Mucosa of stomach (tissue), 1 donor: ENCODE measurements around the gene POLR1E.

Experiments
- H3K27me3 ChIP-seq: one replicate; pipeline ENCODE4 v1.7.0; 2013; ENCODE audit warnings: mild to moderate bottlenecking, low read length; ENCODE audit not compliant: control insufficient read depth, insufficient read depth
- H3K36me3 ChIP-seq: one replicate; pipeline ENCODE4 v1.7.0; 2013; ENCODE audit warnings: low read length; ENCODE audit not compliant: control insufficient read depth, insufficient read depth
- H3K4me1 ChIP-seq: one replicate; pipeline ENCODE4 v1.7.0; 2013; ENCODE audit warnings: mild to moderate bottlenecking, low read length; ENCODE audit not compliant: control insufficient read depth, insufficient read depth
- H3K4me3 ChIP-seq: one replicate; pipeline ENCODE4 v1.7.0; 2013; ENCODE audit warnings: low read length
- H3K9ac ChIP-seq: one replicate; pipeline ENCODE4 v1.7.0; 2013; ENCODE audit warnings: mild to moderate bottlenecking, low read length, moderate library complexity
- H3K9me3 ChIP-seq: one replicate; pipeline ENCODE4 v1.7.0; 2013; ENCODE audit warnings: mild to moderate bottlenecking, low read length, moderate library complexity; ENCODE audit not compliant: control insufficient read depth
- donor health status: Pancreatic carcinoma.

POLR1E gene

GRCh38 chr9:37531699-37532098 lies 46.0 kb downstream of the POLR1E start:
- no peak overlapping the region for H3K9ac ChIP-seq
- H3K4me3 ChIP-seq, result no peak overlapping the region
- H3K27me3 ChIP-seq, result no peaks in the 10 kb centered on the region
- H3K4me1 ChIP-seq, result no peaks in the 10 kb centered on the region
- H3K36me3 ChIP-seq, result no peaks in the 10 kb centered on the region
- no peaks in the 10 kb centered on the region for H3K9me3 ChIP-seq

DNA sequence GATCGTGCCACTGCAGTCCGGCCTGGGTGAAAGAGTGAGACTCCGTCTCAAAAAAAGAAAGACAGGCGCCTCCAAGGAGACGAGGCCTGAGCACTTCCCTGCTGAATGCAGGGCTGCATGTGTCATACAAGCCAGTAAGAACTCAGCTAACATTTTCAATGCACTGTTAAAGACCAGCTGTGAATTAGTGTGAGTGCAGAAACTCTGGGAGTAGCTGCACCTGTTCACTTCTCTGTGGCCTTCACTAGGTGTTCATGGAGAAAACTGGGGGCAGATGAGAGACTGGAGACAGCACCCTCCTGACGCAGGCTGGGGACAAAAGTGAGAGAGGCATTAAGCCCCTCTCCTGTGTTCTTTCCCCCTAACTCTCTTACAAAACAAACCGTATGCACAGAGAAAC lies 48.7 kb downstream of the POLR1E start:
- H3K27me3 ChIP-seq, result no peaks in the 10 kb centered on the region
- no peaks in the 10 kb centered on the region for H3K36me3 ChIP-seq

DNA sequence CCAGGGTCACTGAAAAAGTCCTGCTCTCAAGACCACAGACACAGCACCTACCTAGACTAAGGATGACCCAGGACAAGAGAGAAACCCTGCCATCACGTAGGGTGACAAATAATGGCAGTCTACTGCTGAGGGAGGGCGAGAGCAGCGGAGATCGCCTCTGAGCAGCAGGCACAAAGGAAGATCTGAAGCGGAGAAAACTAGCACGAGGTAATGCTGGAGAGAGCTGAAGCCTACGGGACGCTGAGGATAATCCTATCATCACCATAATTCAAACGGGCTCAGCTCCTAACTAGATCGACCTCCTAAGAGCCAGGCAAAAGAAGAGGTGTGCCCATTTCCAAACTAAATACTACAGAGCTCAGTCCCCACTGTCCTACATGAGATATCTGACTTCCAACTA lies 49.2 kb downstream of the POLR1E start:
- no peaks in the 10 kb centered on the region for H3K9me3 ChIP-seq
- H3K4me1 ChIP-seq, result no peaks in the 10 kb centered on the region
- H3K36me3 ChIP-seq, result no peaks in the 10 kb centered on the region
- no peak overlapping the region for H3K9ac ChIP-seq
- H3K27me3 ChIP-seq, result no peaks in the 10 kb centered on the region
- no peak overlapping the region for H3K4me3 ChIP-seq

More for the DNA sequence above, 48.7 kb downstream of the POLR1E start:
- H3K4me3 ChIP-seq, result no peak overlapping the region
- no peaks in the 10 kb centered on the region for H3K4me1 ChIP-seq
- no peaks in the 10 kb centered on the region for H3K9me3 ChIP-seq
- H3K9ac ChIP-seq, result no peak overlapping the region

DNA sequence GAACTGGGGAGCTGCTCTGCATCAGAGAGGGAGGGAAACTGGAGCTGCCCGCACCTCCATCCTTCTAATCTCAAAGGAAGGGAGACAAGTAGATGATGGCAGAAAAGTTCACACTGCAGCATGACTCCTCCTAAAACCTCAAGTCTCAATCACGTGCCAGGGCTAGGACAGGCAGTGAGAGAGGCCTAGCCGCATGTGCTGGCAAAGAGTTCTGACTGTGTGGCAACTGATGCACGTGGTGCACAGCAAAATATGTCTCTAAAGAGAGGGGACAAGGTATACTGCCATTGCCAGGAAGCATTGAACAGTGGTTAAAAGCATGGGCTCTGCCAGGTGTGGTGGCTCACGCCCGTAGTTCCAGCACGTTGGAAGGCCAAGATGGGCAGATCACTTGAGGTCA lies 52.4 kb downstream of the POLR1E start:
- peaks cover 11% of the 10 kb centered on the region for H3K4me1 ChIP-seq
- no peaks in the 10 kb centered on the region for H3K36me3 ChIP-seq
- no peaks in the 10 kb centered on the region for H3K9me3 ChIP-seq
- no peak overlapping the region for H3K4me3 ChIP-seq
- no peaks in the 10 kb centered on the region for H3K27me3 ChIP-seq
- H3K9ac ChIP-seq, result no peak overlapping the region

- Histone ChIP-seq H3K4me1 (peaks cover 11% of the 10 kb centered on the region), H3K4me3 (no peak overlapping the region), H3K27me3 (no peaks in the 10 kb centered on the region), H3K9ac (no peak overlapping the region), H3K9me3 (no peaks in the 10 kb centered on the region), H3K36me3 (no peaks in the 10 kb centered on the region)
Measured at GRCh38 chr9:37539634-37540033, 53.9 kb downstream of the POLR1E start.

DNA sequence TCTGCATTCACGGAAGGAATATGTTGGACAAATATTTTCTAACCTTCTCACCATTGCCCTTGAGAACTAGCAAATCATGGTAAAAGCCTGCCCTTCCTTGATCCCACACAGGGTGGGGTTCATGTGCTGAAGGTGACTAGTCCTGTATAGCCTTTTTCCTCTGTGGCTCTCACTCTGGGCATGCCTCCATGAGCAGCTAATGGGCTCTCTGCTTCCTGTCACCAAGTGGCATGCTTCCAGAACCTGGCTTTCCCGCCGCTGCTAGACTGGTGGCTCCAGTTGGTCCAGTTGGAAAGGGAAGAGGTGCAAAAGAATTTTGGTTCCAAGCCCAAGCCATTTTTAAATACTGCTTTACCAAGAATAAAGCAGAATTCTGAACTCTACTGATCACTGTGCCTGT lies 54.9 kb downstream of the POLR1E start:
- Histone ChIP-seq H3K36me3 (no peaks in the 10 kb centered on the region), H3K27me3 (no peaks in the 10 kb centered on the region), H3K9me3 (no peaks in the 10 kb centered on the region), H3K9ac (no peak overlapping the region), H3K4me1 (peaks cover 11% of the 10 kb centered on the region), H3K4me3 (no peak overlapping the region)

DNA sequence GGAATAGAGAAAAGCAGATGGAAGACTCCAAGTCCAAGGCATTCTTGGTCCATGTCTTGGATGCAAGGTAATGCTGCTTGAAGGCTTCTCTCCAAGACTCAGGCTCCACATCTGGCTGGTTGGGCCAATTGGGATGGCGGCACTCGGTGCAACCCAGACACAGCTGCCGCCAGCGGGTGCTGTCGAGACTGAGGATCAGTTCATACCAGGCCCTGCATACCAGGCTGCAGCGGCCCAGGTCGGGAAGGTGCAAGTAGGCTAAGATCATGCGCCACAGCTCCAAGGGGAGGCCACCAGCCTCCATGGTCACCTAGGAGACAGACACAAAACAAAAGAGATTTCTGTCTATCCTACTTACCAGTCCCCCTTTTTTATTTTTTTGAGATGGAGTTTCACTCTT lies 55.7 kb downstream of the POLR1E start:
- Histone ChIP-seq H3K9ac (no peak overlapping the region), H3K9me3 (no peaks in the 10 kb centered on the region), H3K4me3 (no peak overlapping the region), H3K27me3 (no peaks in the 10 kb centered on the region), H3K36me3 (no peaks in the 10 kb centered on the region), H3K4me1 (peaks cover 11% of the 10 kb centered on the region)

DNA sequence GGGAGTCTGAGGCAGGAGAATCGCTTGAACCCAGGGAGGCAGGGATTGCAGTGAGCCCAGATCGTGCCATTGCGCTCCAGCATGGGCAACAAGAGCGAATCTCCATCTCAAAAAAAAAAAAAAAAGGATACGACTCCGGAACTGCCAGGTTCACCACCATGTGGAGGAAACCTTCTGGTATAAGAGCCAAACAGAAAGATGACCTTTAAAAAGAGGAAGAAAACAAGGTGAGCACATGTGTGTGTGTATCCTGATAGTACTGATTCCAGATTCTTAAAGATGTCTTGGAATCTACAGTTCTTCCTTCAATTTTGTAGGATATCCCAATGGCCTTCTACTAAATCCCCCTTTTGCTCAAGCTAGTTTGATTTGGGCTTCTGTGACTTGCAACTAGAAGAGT lies 56.7 kb downstream of the POLR1E start:
- Histone ChIP-seq H3K4me1 (peaks cover 11% of the 10 kb centered on the region), H3K36me3 (no peaks in the 10 kb centered on the region), H3K4me3 (no peak overlapping the region), H3K9me3 (no peaks in the 10 kb centered on the region), H3K27me3 (no peaks in the 10 kb centered on the region), H3K9ac (no peak overlapping the region)

GRCh38 chr9:37542895-37543294 lies 57.1 kb downstream of the POLR1E start:
- Histone ChIP-seq H3K9ac (no peak overlapping the region), H3K27me3 (no peaks in the 10 kb centered on the region), H3K4me3 (no peak overlapping the region), H3K9me3 (no peaks in the 10 kb centered on the region), H3K36me3 (no peaks in the 10 kb centered on the region), H3K4me1 (peaks cover 11% of the 10 kb centered on the region)

DNA sequence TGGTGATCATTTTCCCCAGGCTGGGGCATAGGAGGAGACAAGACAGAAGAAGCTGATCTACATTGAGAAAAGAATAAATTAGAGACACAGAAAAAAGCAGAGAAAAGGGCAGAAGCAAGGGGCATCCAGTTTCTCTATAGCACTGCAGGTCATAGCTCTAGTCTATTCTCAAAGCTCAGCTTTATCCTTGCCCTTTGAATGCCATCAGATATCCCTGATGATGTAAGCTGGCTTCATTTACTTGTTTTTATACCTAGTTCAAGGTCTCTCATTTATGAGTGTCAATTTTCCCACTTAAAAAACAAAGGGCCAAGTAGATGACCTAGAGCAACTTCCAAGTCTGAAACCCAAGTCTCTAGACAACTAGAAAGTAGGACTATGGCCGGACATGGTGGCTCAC lies 57.7 kb downstream of the POLR1E start:
- Histone ChIP-seq H3K9me3 (no peaks in the 10 kb centered on the region), H3K4me1 (peaks cover 11% of the 10 kb centered on the region), H3K9ac (no peak overlapping the region)

DNA sequence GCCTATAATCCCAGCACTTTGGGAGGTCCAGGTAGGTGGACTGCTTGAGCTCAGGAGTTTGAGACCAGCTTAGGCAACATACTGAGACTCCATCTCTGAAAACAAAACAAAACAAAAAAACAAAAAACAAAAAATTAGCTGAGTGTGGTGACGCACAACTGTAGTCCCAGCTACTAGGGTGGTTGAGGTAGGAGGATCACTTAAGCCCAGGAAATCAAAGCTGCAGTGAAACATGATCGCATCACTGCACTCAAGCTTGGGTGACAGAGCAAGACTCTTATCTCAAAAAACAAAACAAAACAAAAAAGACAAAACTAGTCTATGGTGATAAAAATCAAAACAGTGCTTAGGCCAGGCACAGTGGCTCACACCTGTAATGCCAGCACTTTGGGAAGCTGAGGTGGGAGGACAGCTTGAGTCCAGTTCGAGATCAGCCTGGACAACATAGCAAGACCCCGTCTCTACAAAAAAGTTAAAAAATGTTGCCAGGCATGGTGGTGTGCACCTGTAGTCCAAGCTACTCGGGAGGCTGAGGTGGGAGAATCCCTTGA lies 61.7 kb downstream of the POLR1E start:
- Histone ChIP-seq H3K27me3 (no peaks in the 10 kb centered on the region), H3K4me3 (no peak overlapping the region), H3K9ac (no peak overlapping the region), H3K9me3 (no peaks in the 10 kb centered on the region), H3K4me1 (no peaks in the 10 kb centered on the region), H3K36me3 (no peaks in the 10 kb centered on the region)

More for the DNA sequence above, 57.7 kb downstream of the POLR1E start:
- Histone ChIP-seq H3K27me3 (no peaks in the 10 kb centered on the region), H3K36me3 (no peaks in the 10 kb centered on the region), H3K4me3 (no peak overlapping the region)

- Histone ChIP-seq H3K4me3 (no peak overlapping the region), H3K36me3 (no peaks in the 10 kb centered on the region), H3K9ac (no peak overlapping the region), H3K9me3 (no peaks in the 10 kb centered on the region), H3K27me3 (no peaks in the 10 kb centered on the region), H3K4me1 (no peaks in the 10 kb centered on the region)
Measured at GRCh38 chr9:37549527-37549926, 63.8 kb downstream of the POLR1E start.

- no peaks in the 10 kb centered on the region for H3K9me3 ChIP-seq
- no peaks in the 10 kb centered on the region for H3K27me3 ChIP-seq
- no peaks in the 10 kb centered on the region for H3K36me3 ChIP-seq
- no peaks in the 10 kb centered on the region for H3K4me1 ChIP-seq
- H3K4me3 ChIP-seq, result no peak overlapping the region
- H3K9ac ChIP-seq, result no peak overlapping the region
Measured at GRCh38 chr9:37550781-37551180, 65.0 kb downstream of the POLR1E start.
